K562 (cell line): Measurements from ENCODE around the gene PNPLA2. TPM values are rescaled to one million over a fixed set of nuclear protein-coding genes. Genes with fewer than 3 reads are reported as not detected.

ENCODE experiments used
- ARID1B ChIP-seq: fragments of 450-650 bp; IDR thresholded peaks from 2 replicates; pipeline ENCODE4 v1.6.1; 2016; ENCODE audit warnings: antibody characterized with exemption, mild to moderate bottlenecking, inconsistent platforms
- BRD9 ChIP-seq: fragments of 450-650 bp; IDR thresholded peaks from 2 replicates; pipeline ENCODE4 v1.6.1; 2018; ENCODE audit warnings: low read depth; ENCODE audit not compliant: partially characterized antibody
- BRF1 ChIP-seq: IDR thresholded peaks from 3 replicates; pipeline ENCODE4 v1.6.1; 2011; ENCODE audit warnings: borderline replicate concordance, mild to moderate bottlenecking; ENCODE audit not compliant: insufficient read length; ENCODE audit errors: extremely low read depth
- CBFA2T3 ChIP-seq: fragments of 450-650 bp; IDR thresholded peaks from 2 replicates; pipeline ENCODE4 v1.6.1; 2017
- CCNT2 ChIP-seq: IDR thresholded peaks from 2 replicates; pipeline ENCODE4 v1.6.1; 2011; ENCODE audit warnings: borderline replicate concordance, low read depth, mild to moderate bottlenecking, moderate library complexity, mixed read lengths, low read length; ENCODE audit not compliant: insufficient read length; ENCODE audit errors: extremely low read depth
- DIDO1 ChIP-seq: fragments of 450-650 bp; IDR thresholded peaks from 2 replicates; pipeline ENCODE4 v1.6.1; 2016; ENCODE audit warnings: low read depth, missing biosample characterization, missing genetic modification characterization
- DNMT1 ChIP-seq: fragments of 450-650 bp; IDR thresholded peaks from 2 replicates; pipeline ENCODE4 v1.6.1; 2016; ENCODE audit warnings: antibody characterized with exemption, mild to moderate bottlenecking
- HNRNPUL1 ChIP-seq: fragments of 200-400 bp; formaldehyde crosslinking; IDR thresholded peaks from 2 replicates; pipeline ENCODE4 v1.6.1; 2017; ENCODE audit warnings: low read length
- KDM1A ChIP-seq, 2 experiments: fragments of 450-650 bp; IDR thresholded peaks; 2 replicates each; pipeline ENCODE4 v1.6.1; 2016; ENCODE audit warnings: mild to moderate bottlenecking in 2 of 2
- MAFK ChIP-seq: IDR thresholded peaks from 2 replicates; pipeline ENCODE4 v1.6.1; 2011; ENCODE audit warnings: low read length, improper control_type of control experiment
- NBN ChIP-seq: fragments of 450-650 bp; IDR thresholded peaks from 2 replicates; pipeline ENCODE4 v1.6.1; 2016; ENCODE audit warnings: low read depth, mild to moderate bottlenecking
- NCOA2 ChIP-seq, 2 experiments: fragments of 450-650 bp; IDR thresholded peaks; 2 replicates each; pipeline ENCODE4 v1.6.1; 2018; ENCODE audit warnings: mild to moderate bottlenecking in 2 of 2, moderate library complexity in 1 of 2; ENCODE audit not compliant: partially characterized antibody in 2 of 2
- NEUROD1 ChIP-seq: fragments of 150-350 bp; IDR thresholded peaks from 2 replicates; pipeline ENCODE4 v1.6.1; 2014; ENCODE audit warnings: borderline replicate concordance, low read length, low read depth; ENCODE audit not compliant: partially characterized antibody
- POLR2H ChIP-seq: IDR thresholded peaks from 2 replicates; pipeline ENCODE4 v1.6.1; 2016; ENCODE audit warnings: missing genetic modification characterization, low read depth, mild to moderate bottlenecking, control low read depth, missing compliant biosample characterization, moderate library complexity
- SMARCA4 ChIP-seq: fragments of 450-650 bp; IDR thresholded peaks from 2 replicates; pipeline ENCODE4 v1.6.1; 2016
- SMARCE1 ChIP-seq: fragments of 450-650 bp; IDR thresholded peaks from 2 replicates; pipeline ENCODE4 v1.7.1; 2016; ENCODE audit warnings: mild to moderate bottlenecking
- SRF ChIP-seq, 2 experiments: fragments of 250-450, 450-650 bp in 1 of 2; sonication (Bioruptor Pico) in 1 of 2; sonication (generic) in 1 of 2; formaldehyde crosslinking; IDR thresholded peaks; 2 replicates each; pipeline versions ENCODE4 v1.5.0 to v1.5.1; 2020 to 2022; ENCODE audit warnings: mild to moderate bottlenecking in 1 of 2, missing genetic modification reagents in 1 of 2
- STAG1 ChIP-seq: sonication (generic); formaldehyde crosslinking; IDR thresholded peaks from 2 replicates; pipeline ENCODE4 v1.5.0; 2020; ENCODE audit warnings: missing genetic modification reagents, borderline replicate concordance
- ZBTB1 ChIP-seq: sonication (generic); formaldehyde crosslinking; IDR thresholded peaks from 2 replicates; pipeline ENCODE4 v1.8.1; 2023; ENCODE audit warnings: missing genetic modification reagents, low read depth, mild to moderate bottlenecking, borderline replicate concordance
- ZNF121 ChIP-seq: sonication (generic); formaldehyde crosslinking; conservative IDR thresholded peaks from 2 replicates; pipeline ENCODE4 v1.8.0; 2022; ENCODE audit warnings: missing genetic modification reagents
- ZNF175 ChIP-seq: fragments of 200-800 bp; sonication (Bioruptor generic); IDR thresholded peaks from 2 replicates; pipeline ENCODE4 v1.6.1; 2016; ENCODE audit warnings: low read depth, mild to moderate bottlenecking, missing genetic modification characterization, missing compliant biosample characterization
- ZNF197 ChIP-seq: fragments of 200-800 bp; sonication (Bioruptor generic); IDR thresholded peaks from 2 replicates; pipeline ENCODE4 v1.6.1; 2016; ENCODE audit warnings: low read depth, missing genetic modification characterization, missing compliant biosample characterization
- ZNF217 ChIP-seq: sonication (generic); formaldehyde crosslinking; IDR thresholded peaks from 2 replicates; pipeline ENCODE4 v1.8.0; 2022; ENCODE audit warnings: mild to moderate bottlenecking, missing genetic modification reagents
- ZNF232 ChIP-seq: sonication (generic); formaldehyde crosslinking; IDR thresholded peaks from 2 replicates; pipeline ENCODE4 v1.8.0; 2022; ENCODE audit warnings: mild to moderate bottlenecking, missing genetic modification reagents
- ZNF445 ChIP-seq: fragments of 250-450 bp; sonication (Bioruptor Pico); IDR thresholded peaks from 2 replicates; pipeline ENCODE4 v1.4.0; 2020; ENCODE audit warnings: low read depth, mild to moderate bottlenecking, moderate library complexity
- ZNF668 ChIP-seq: fragments of 250-450 bp; sonication (Bioruptor Pico); IDR thresholded peaks from 2 replicates; pipeline ENCODE4 v1.8.0; 2022; ENCODE audit warnings: mild to moderate bottlenecking, inconsistent platforms
- polyA plus RNA-seq, 8 experiments: library from polyadenylated mRNA; depleted of rRNA in 4 of 8; stranded (reverse) in 5 of 8; unstranded in 3 of 8; fragments of >200 nt; fragmentation: Nextera tagmentation in 2 of 8; fragmentation: Illumina TruSeq in 1 of 8; extraction: Ambion mirVana in 2 of 8; extraction: Trizol in 1 of 8; gene quantifications; 2 replicates each; pipeline versions ENCODE4 v1.2.1 to v1.2.3, GENCODE V29; 2011 to 2014; ENCODE audit warnings: inconsistent platforms in 1 of 8, missing spikeins in 1 of 8
- total RNA-seq, 7 experiments: library from RNA; depleted of rRNA in 6 of 7; stranded (reverse); fragments of >200 nt in 6 of 7; fragmentation: Illumina TruSeq in 2 of 7; extraction: Trizol in 2 of 7; gene quantifications; 2 replicates each; pipeline versions ENCODE4 v1.2.1 to v1.2.3, GENCODE V29; 2011 to 2021; ENCODE audit warnings: low replicate concordance in 1 of 7
- TF ChIP-seq, protein P1 (sequence below): sonication (generic); formaldehyde crosslinking; IDR thresholded peaks from 2 replicates; pipeline ENCODE4 v1.8.0; 2022; ENCODE audit warnings: missing genetic modification reagents, mild to moderate bottlenecking, moderate library complexity, borderline replicate concordance
- TF ChIP-seq, protein P2 (sequence below): fragments of 450-650 bp; IDR thresholded peaks from 2 replicates; pipeline ENCODE4 v1.6.1; 2016; ENCODE audit warnings: low read depth, mild to moderate bottlenecking, moderate library complexity
- TF ChIP-seq, protein P3 (sequence below): sonication (generic); formaldehyde crosslinking; IDR thresholded peaks from 2 replicates; pipeline ENCODE4 v1.8.0; 2022; ENCODE audit warnings: mild to moderate bottlenecking, missing genetic modification reagents

The PNPLA2 gene
- total and polyA plus RNA-seq, 9 of the 15 experiments (the other 6 are each of a cell fraction or from before 2014, with no cell fraction given), result 0.39 to 87.1 (median 8.4) TPM

DNA sequence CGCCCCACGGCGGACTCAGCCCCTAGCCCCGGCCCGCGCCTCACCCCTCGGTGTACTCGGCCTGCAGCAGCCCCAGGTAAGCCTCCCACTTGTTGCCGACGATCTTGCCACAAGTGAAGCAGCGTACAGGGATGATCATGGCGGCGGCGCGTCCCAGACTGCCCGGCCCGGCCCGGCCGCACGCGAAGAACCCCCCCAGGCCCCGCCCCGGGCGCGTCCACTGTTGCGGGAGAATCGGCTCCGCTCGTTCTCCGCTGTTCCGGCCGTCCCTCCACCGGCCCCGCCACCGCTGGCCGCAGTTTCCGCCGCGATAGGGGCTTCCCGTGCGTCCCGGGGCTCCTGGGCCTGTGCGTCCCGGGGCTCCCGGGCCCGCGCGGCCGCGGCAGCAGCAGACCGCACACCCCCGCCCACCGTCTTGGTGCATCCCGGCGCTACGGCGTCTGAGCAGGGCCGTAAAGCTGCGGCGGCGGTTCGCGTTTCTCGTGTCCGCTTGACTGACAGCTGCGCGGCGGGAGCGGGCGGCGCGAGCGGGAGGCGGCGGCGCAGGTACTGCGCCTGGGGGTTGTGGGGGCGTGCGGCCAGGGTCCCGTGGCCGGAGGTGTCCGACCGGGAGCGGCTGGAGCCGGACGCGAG is 23.8 kb downstream of the PNPLA2 start, which contains the start of the genes POLR2L and TSPAN4 (continued):
- TF ChIP-seq POLR2H (tag) (peak; percentile 96), ARID1B (no peak), HNRNPUL1 (no peak), DNMT1 (no peak), ZNF175 (CRISPR knock-in tag) (no peak), ZBTB1 (no peak; the same call in 1 of the 2 replicates), ZNF668 (CRISPR knock-in tag) (no peak), ZNF197 (CRISPR knock-in tag) (no peak), SMARCE1 (no peak), MAFK (no peak), SRF (CRISPR knock-in tag; IDR thresholded peaks at IDR 0.05) (no peak), ZNF121 (CRISPR knock-in tag) (no peak), ZNF217 (CRISPR knock-in tag) (no peak), BRF1 (no peak), NBN (no peak), BRD9 (no peak), NEUROD1 (peak; percentile 92), DIDO1 (tag) (no peak), SMARCA4 (no peak), NCOA2 (IDR thresholded peaks at IDR 0.05; ENCODE audit: partially characterized antibody in 2 of 2) (no peak), ZNF232 (CRISPR knock-in tag) (no peak), ZNF445 (CRISPR knock-in tag) (no peak), CCNT2 (peak; percentile 73), STAG1 (CRISPR knock-in tag) (no peak), KDM1A (IDR thresholded peaks at IDR 0.05) (no peak), CBFA2T3 (no peak)
- TF ChIP-seq, protein P1, sequence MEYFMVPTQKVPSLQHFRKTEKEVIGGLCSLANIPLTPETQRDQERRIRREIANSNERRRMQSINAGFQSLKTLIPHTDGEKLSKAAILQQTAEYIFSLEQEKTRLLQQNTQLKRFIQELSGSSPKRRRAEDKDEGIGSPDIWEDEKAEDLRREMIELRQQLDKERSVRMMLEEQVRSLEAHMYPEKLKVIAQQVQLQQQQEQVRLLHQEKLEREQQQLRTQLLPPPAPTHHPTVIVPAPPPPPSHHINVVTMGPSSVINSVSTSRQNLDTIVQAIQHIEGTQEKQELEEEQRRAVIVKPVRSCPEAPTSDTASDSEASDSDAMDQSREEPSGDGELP (CRISPR knock-in tag), result peak; percentile 45
- TF ChIP-seq, protein P2, sequence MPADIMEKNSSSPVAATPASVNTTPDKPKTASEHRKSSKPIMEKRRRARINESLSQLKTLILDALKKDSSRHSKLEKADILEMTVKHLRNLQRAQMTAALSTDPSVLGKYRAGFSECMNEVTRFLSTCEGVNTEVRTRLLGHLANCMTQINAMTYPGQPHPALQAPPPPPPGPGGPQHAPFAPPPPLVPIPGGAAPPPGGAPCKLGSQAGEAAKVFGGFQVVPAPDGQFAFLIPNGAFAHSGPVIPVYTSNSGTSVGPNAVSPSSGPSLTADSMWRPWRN, result no peak
- TF ChIP-seq, protein P3, sequence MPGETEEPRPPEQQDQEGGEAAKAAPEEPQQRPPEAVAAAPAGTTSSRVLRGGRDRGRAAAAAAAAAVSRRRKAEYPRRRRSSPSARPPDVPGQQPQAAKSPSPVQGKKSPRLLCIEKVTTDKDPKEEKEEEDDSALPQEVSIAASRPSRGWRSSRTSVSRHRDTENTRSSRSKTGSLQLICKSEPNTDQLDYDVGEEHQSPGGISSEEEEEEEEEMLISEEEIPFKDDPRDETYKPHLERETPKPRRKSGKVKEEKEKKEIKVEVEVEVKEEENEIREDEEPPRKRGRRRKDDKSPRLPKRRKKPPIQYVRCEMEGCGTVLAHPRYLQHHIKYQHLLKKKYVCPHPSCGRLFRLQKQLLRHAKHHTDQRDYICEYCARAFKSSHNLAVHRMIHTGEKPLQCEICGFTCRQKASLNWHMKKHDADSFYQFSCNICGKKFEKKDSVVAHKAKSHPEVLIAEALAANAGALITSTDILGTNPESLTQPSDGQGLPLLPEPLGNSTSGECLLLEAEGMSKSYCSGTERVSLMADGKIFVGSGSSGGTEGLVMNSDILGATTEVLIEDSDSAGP (CRISPR knock-in tag), result no peak
